ENCODE results near the gene HDAC9.

DNA sequence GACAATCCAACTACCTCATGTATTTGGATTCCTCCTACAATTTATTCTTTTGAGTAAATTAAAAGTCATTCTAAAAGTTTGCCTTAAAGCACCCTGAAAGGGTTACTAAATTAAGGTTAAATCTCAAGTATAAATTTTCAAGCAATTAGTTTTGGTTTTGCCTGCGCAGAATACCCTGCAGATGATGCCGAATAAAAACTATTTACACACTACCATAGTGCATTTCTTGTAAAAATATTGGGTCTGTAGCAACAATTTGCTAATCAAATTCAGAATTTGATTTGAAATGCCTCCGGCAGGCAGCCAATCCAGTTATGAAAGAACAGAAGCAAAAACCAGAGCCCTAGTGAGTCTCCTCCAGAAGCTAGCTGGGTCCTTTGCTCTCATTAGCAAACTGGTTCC, 499.7 kb downstream of the HDAC9 start:
- no peak for TF ChIP-seq EP300 (IDR thresholded peaks at IDR 0.05)
- no peak for TF ChIP-seq POLR2AphosphoS5 (IDR thresholded peaks at IDR 0.05)
- TF ChIP-seq, protein P1, sequence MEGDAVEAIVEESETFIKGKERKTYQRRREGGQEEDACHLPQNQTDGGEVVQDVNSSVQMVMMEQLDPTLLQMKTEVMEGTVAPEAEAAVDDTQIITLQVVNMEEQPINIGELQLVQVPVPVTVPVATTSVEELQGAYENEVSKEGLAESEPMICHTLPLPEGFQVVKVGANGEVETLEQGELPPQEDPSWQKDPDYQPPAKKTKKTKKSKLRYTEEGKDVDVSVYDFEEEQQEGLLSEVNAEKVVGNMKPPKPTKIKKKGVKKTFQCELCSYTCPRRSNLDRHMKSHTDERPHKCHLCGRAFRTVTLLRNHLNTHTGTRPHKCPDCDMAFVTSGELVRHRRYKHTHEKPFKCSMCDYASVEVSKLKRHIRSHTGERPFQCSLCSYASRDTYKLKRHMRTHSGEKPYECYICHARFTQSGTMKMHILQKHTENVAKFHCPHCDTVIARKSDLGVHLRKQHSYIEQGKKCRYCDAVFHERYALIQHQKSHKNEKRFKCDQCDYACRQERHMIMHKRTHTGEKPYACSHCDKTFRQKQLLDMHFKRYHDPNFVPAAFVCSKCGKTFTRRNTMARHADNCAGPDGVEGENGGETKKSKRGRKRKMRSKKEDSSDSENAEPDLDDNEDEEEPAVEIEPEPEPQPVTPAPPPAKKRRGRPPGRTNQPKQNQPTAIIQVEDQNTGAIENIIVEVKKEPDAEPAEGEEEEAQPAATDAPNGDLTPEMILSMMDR (IDR thresholded peaks at IDR 0.05): no peak
- TF ChIP-seq POLR2A (IDR thresholded peaks at IDR 0.05): no peak

Measured in gastroesophageal sphincter (tissue), 3 donors.